PC-9 (cell line): ENCODE measurements around the gene DDX27. TPM values are rescaled to one million over a fixed set of nuclear protein-coding genes. Genes with fewer than 3 reads are reported as not detected.

Source experiments
- BruUV-seq: library from RNA; stranded (reverse); fragments of 400-500 nt; replicated peaks from 2 replicates; lab custom pipeline; 2021; lab: Mats Ljungman, UMichigan
- CTCF ChIA-PET: fragments of 300-600 bp; sonication (Branson Sonifier 250); formaldehyde crosslinking; loops from one replicate; lab custom pipeline; 2022; ENCODE audit warnings: antibody characterized with exemption; lab: Charles Lee
- POLR2A ChIA-PET: fragments of 300-600 bp; sonication (Branson Sonifier 250); formaldehyde crosslinking; loops from one replicate; lab custom pipeline; 2022; ENCODE audit warnings: antibody characterized with exemption; ENCODE audit not compliant: unreplicated experiment; lab: Charles Lee
- DNase-seq, 2 experiments: peaks; one replicate each; pipeline versions ENCODE4 v3.0.0 to v3.0.0-alpha.2; 2015 to 2022; ENCODE audit warnings: mixed read lengths in 1 of 2
- H2AFZ ChIP-seq: fragments of 200-600 bp; sonication (generic); 2 replicates; pipeline ENCODE4 v1.8.1; 2017; ENCODE audit warnings: antibody characterized with exemption
- H3F3A ChIP-seq: fragments of 200-600 bp; sonication (generic); 2 replicates; pipeline ENCODE4 v1.8.1; 2017; ENCODE audit warnings: antibody characterized with exemption, mild to moderate bottlenecking, low read depth; ENCODE audit not compliant: insufficient read depth
- H3K27ac ChIP-seq: fragments of 200-600 bp; sonication (generic); 2 replicates; pipeline ENCODE4 v1.6.1; 2016; ENCODE audit warnings: mixed run types
- H3K27me3 ChIP-seq: fragments of 200-600 bp; sonication (generic); 2 replicates; pipeline ENCODE4 v1.6.1; 2016; ENCODE audit warnings: low read depth, mixed run types; ENCODE audit not compliant: insufficient read depth
- H3K36me3 ChIP-seq: fragments of 200-600 bp; sonication (generic); 2 replicates; pipeline ENCODE4 v1.6.1; 2016; ENCODE audit warnings: low read depth, mixed run types
- H3K4me1 ChIP-seq: fragments of 200-600 bp; sonication (generic); replicated peaks from 2 replicates; pipeline ENCODE4 v1.6.1; 2016; ENCODE audit warnings: mixed run types; ENCODE audit not compliant: insufficient read depth
- H3K4me2 ChIP-seq: fragments of 200-600 bp; sonication (generic); 2 replicates; pipeline ENCODE4 v1.6.1; 2017; ENCODE audit warnings: mixed run types
- H3K4me3 ChIP-seq: fragments of 200-600 bp; sonication (generic); 2 replicates; pipeline ENCODE4 v1.6.1; 2016; ENCODE audit warnings: mixed run types
- H3K79me2 ChIP-seq: fragments of 200-600 bp; sonication (generic); 2 replicates; pipeline ENCODE4 v1.6.1; 2017; ENCODE audit warnings: low read depth, mixed run types
- H3K9me2 ChIP-seq: fragments of 200-600 bp; sonication (generic); 2 replicates; pipeline ENCODE4 v1.8.1; 2017; ENCODE audit warnings: mild to moderate bottlenecking; ENCODE audit not compliant: insufficient read depth
- H3K9me3 ChIP-seq: fragments of 200-600 bp; sonication (generic); 2 replicates; pipeline ENCODE4 v1.8.1; 2016; ENCODE audit warnings: low read depth; ENCODE audit not compliant: insufficient read depth
- H4K20me1 ChIP-seq: fragments of 200-600 bp; sonication (generic); 2 replicates; pipeline ENCODE4 v1.8.1; 2017; ENCODE audit not compliant: insufficient read depth
- EZH2 ChIP-seq: fragments of 200-600 bp; sonication (generic); IDR thresholded peaks from 2 replicates; pipeline ENCODE4 v1.8.0; 2017; ENCODE audit warnings: antibody characterized with exemption, low read depth
- intact Hi-C: fragments of 100-400 bp; cut with micrococcal nuclease; formaldehyde crosslinking; loops from one replicate; pipeline ENCODE4 v1.10.0; 2022; ENCODE audit not compliant: unreplicated experiment
- total RNA-seq: library from RNA; stranded (reverse); gene quantifications from 2 replicates; pipeline ENCODE4 v1.2.3, GENCODE V29; 2021
- TF ChIP-seq, protein P1 (sequence below): fragments of 200-600 bp; sonication (generic); conservative IDR thresholded peaks from 2 replicates; pipeline ENCODE4 v1.6.1; 2017; ENCODE audit warnings: mixed run types, antibody characterized with exemption, mild to moderate bottlenecking, moderate library complexity

Gene DDX27
- total RNA-seq, 1 experiment from 2014 or later = 64.4 TPM

GRCh38 chr20:49283176-49283702 is 64.0 kb downstream of the DDX27 start:
- peaks cover 84% of the 10 kb centered on the region for H3K4me1 ChIP-seq
- ChIA-PET CTCF (no interaction called here), POLR2A (interaction anchor here (0.7 kb wide), 1 partner anchor 8 kb away, joined by 16 read pairs; no protein-coding TSS in a partner anchor)
- H3K79me2 ChIP-seq = peaks cover 98% of the 10 kb centered on the region
- H3K27me3 ChIP-seq = peaks cover 25% of the 10 kb centered on the region
- no peak for DNase-seq
- H3K27ac ChIP-seq = peak overlapping the region; percentile 91
- intact Hi-C loops = no loop called here
- peaks cover 90% of the 10 kb centered on the region for H4K20me1 ChIP-seq
- peak overlapping the region; percentile 98 for H3K4me3 ChIP-seq
- H3K4me2 ChIP-seq = peak overlapping the region; percentile 92
- H2AFZ ChIP-seq = no peak overlapping the region
- no peak for TF ChIP-seq EZH2
- TF ChIP-seq, protein P1, sequence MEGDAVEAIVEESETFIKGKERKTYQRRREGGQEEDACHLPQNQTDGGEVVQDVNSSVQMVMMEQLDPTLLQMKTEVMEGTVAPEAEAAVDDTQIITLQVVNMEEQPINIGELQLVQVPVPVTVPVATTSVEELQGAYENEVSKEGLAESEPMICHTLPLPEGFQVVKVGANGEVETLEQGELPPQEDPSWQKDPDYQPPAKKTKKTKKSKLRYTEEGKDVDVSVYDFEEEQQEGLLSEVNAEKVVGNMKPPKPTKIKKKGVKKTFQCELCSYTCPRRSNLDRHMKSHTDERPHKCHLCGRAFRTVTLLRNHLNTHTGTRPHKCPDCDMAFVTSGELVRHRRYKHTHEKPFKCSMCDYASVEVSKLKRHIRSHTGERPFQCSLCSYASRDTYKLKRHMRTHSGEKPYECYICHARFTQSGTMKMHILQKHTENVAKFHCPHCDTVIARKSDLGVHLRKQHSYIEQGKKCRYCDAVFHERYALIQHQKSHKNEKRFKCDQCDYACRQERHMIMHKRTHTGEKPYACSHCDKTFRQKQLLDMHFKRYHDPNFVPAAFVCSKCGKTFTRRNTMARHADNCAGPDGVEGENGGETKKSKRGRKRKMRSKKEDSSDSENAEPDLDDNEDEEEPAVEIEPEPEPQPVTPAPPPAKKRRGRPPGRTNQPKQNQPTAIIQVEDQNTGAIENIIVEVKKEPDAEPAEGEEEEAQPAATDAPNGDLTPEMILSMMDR = no peak
- BruUV-seq = no TSS peak
- peaks cover 75% of the 10 kb centered on the region for H3K9me3 ChIP-seq
- H3K36me3 ChIP-seq = peaks cover 97% of the 10 kb centered on the region
- peaks cover 97% of the 10 kb centered on the region for H3F3A ChIP-seq
- no peaks in the 10 kb centered on the region for H3K9me2 ChIP-seq

DNA sequence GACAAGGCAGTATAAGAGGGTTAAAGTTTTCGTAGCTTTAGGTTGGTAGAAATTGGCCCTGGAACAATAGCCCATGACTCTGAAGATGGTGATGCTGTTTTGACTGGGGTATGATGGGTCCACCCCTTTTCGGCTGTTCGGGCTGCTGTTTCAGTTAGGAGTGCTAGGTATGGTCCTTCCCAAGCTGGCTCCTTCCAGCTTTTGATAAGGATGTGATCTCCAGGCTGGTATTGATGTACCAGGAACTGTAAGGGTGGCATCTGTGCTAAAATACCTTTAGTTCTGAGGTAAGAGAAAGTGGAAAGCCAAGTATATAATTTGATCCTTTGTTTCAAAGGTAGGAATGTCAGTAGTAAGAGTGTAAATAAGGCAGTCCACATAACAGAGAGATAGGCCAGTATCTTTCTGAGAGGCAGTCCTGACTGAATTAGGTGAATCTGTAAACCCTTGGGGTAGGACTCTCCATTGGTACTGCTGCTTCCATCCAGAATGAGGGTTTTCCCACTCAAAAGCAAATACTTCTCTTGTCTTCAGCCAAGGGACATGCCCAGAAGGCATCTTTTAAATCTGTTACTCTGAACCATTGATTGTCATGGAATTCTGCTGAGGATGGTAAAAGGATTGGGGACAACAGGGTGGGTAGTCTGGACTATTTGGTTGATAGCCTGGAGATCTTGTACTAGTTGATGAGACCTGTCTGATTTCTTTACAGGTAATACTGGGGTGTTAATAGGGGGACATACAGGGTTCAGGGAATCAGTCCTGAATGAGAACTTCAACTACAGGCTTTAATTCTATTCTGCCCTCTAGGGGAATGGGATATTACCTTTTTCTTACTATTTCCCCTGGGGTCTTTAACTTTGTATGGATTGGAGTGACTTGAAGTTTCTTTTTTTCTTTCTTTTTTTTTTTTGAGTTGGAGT is 64.7 kb downstream of the DDX27 start:
- intact Hi-C loops = no loop called here
- CTCF ChIA-PET = no interaction called here
- POLR2A ChIA-PET = no interaction called here
- Histone ChIP-seq H3K4me3 (peak overlapping the region; percentile 98), H3K4me2 (peak overlapping the region; percentile 92), H3K36me3 (peaks cover 100% of the 10 kb centered on the region), H4K20me1 (peaks cover 97% of the 10 kb centered on the region), H2AFZ (no peak overlapping the region), H3K27me3 (peaks cover 25% of the 10 kb centered on the region), H3K79me2 (peaks cover 99% of the 10 kb centered on the region), H3F3A (peaks cover 100% of the 10 kb centered on the region), H3K9me3 (peaks cover 75% of the 10 kb centered on the region), H3K27ac (peak overlapping the region; percentile 91), H3K9me2 (no peaks in the 10 kb centered on the region), H3K4me1 (peaks cover 91% of the 10 kb centered on the region)
- no peak for TF ChIP-seq EZH2
- TF ChIP-seq, protein P1 = no peak
- no TSS peak for BruUV-seq
- no peak for DNase-seq

GRCh38 chr20:49284818-49285217 is 65.6 kb downstream of the DDX27 start:
- H4K20me1 ChIP-seq = peaks cover 100% of the 10 kb centered on the region
- POLR2A ChIA-PET = no interaction called here
- peak overlapping the region; percentile 98 for H3K4me3 ChIP-seq
- no peak for TF ChIP-seq EZH2
- TF ChIP-seq, protein P1 = no peak
- H3K9me2 ChIP-seq = no peaks in the 10 kb centered on the region
- peaks cover 90% of the 10 kb centered on the region for H3K79me2 ChIP-seq
- DNase-seq = no peak
- intact Hi-C loops = no loop called here
- BruUV-seq = no TSS peak
- CTCF ChIA-PET = no interaction called here
- H3K27me3 ChIP-seq = peaks cover 22% of the 10 kb centered on the region
- H3K9me3 ChIP-seq = peaks cover 73% of the 10 kb centered on the region
- peak overlapping the region; percentile 92 for H3K4me2 ChIP-seq
- H2AFZ ChIP-seq = no peak overlapping the region
- peaks cover 97% of the 10 kb centered on the region for H3K36me3 ChIP-seq
- peak overlapping the region; percentile 82; the same call in 1 of the 2 replicates for H3K27ac ChIP-seq
- H3F3A ChIP-seq = peaks cover 100% of the 10 kb centered on the region
- H3K4me1 ChIP-seq = peaks cover 95% of the 10 kb centered on the region
